Upper lobe of left lung (tissue), 6 donors: ENCODE data around the gene ADCY2. TPM values are rescaled to one million over a fixed set of nuclear protein-coding genes. Genes with fewer than 3 reads are reported as not detected.
"Not testable (repeated sequence)": the region's sequence is repeated elsewhere in the genome, so short reads cannot be mapped to it uniquely, and the experiment has no call there.

ENCODE experiments used
- ATAC-seq, 2 donors: fragments of 200-7000 bp; cut with Tn5 transposase; one replicate each; pipeline ENCODE4 v1.9.1; 2022; ENCODE audit warnings: mild to moderate bottlenecking in 2 of 2, moderate library complexity in 2 of 2; ENCODE audit not compliant: low FRiP score in 2 of 2
- DNase-seq, 2 donors: peaks; one replicate each; pipeline ENCODE4 v3.0.0-alpha.2; 2019 to 2020
- H3K27ac ChIP-seq, 4 donors: fragments of 200-600 bp; sonication (generic); one replicate each; pipeline ENCODE4 v1.5.1; 2016 to 2019
- H3K27me3 ChIP-seq, 4 donors: fragments of 200-600 bp; sonication (generic); one replicate each; pipeline ENCODE4 v1.5.1; 2017 to 2019
- H3K36me3 ChIP-seq, 4 donors: fragments of 200-600 bp; sonication (generic); one replicate each; pipeline ENCODE4 v1.5.1; 2016 to 2019
- H3K4me1 ChIP-seq, 4 donors: fragments of 200-600 bp; sonication (generic); one replicate each; pipeline ENCODE4 v1.5.1; 2018 to 2019
- H3K4me3 ChIP-seq, 4 donors: fragments of 200-600 bp; sonication (generic); one replicate each; pipeline ENCODE4 v1.5.1; 2017 to 2019; ENCODE audit warnings: mild to moderate bottlenecking in 2 of 4, moderate library complexity in 1 of 4
- H3K9me3 ChIP-seq, 4 donors: fragments of 200-600 bp; sonication (generic); one replicate each; pipeline ENCODE4 v1.5.1; 2018 to 2019
- EP300 ChIP-seq, 4 donors: sonication (generic); formaldehyde crosslinking; IDR thresholded peaks; one replicate each; pipeline ENCODE4 v1.5.1; 2017; ENCODE audit warnings: antibody characterized with exemption in 4 of 4, control low read depth in 2 of 4
- POLR2A ChIP-seq, 4 donors: fragments of 450-650 bp; IDR thresholded peaks; one replicate each; pipeline ENCODE4 v1.5.1; 2016 to 2017; ENCODE audit warnings: antibody characterized with exemption in 4 of 4, mild to moderate bottlenecking in 2 of 4
- POLR2AphosphoS5 ChIP-seq, 2 donors: sonication (generic); formaldehyde crosslinking; IDR thresholded peaks; one replicate each; pipeline ENCODE4 v1.5.1; 2017; ENCODE audit warnings: antibody characterized with exemption in 2 of 2
- WGBS, 2 donors: methylation state at CpG; one replicate each; pipeline ENCODE4 v1.1.5; 2017 to 2018; 5-methylcytosine and 5-hydroxymethylcytosine counted together
- total RNA-seq, 6 donors: library from RNA; depleted of rRNA in 4 of 6; stranded (reverse); fragments of >200 nt in 4 of 6; gene quantifications; one replicate each; pipeline versions ENCODE4 v1.1.0 to v1.2.1, GENCODE V29; 2016 to 2021
- TF ChIP-seq, protein P1 (sequence below), 6 experiments: fragments of 450-650 bp in 4 of 6; fragments of 200-600 bp in 2 of 6; sonication (generic) in 2 of 6; IDR thresholded peaks; one replicate each; pipeline ENCODE4 v1.5.1; 2016 to 2019; ENCODE audit warnings: antibody characterized with exemption in 6 of 6
- donor health status: DM: no; HTN: no; CAD: no; lungs with moderate emphysema.
- donor health status: DM: no; HTN: yes; CAD: no; lungs with severe emphysema.

The ADCY2 gene
- total RNA-seq, 6 donors from 2014 or later = 0.20 to 2.4 (median 0.46) TPM; not detected in 1

- Histone ChIP-seq H3K4me3 (no peak overlapping the region), H3K27me3 (no peaks in the 10 kb centered on the region), H3K9me3 (no peaks in the 10 kb centered on the region), H3K36me3 (no peaks in the 10 kb centered on the region), H3K4me1 (no peaks in the 10 kb centered on the region), H3K27ac (no peak overlapping the region)
- DNase-seq (no peak), ATAC-seq (no peak)
- 45 to 63% methylated on average over 5 to 12 of the region's 12 CpGs for WGBS, 2 donors
- TF ChIP-seq, protein P1, sequence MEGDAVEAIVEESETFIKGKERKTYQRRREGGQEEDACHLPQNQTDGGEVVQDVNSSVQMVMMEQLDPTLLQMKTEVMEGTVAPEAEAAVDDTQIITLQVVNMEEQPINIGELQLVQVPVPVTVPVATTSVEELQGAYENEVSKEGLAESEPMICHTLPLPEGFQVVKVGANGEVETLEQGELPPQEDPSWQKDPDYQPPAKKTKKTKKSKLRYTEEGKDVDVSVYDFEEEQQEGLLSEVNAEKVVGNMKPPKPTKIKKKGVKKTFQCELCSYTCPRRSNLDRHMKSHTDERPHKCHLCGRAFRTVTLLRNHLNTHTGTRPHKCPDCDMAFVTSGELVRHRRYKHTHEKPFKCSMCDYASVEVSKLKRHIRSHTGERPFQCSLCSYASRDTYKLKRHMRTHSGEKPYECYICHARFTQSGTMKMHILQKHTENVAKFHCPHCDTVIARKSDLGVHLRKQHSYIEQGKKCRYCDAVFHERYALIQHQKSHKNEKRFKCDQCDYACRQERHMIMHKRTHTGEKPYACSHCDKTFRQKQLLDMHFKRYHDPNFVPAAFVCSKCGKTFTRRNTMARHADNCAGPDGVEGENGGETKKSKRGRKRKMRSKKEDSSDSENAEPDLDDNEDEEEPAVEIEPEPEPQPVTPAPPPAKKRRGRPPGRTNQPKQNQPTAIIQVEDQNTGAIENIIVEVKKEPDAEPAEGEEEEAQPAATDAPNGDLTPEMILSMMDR (IDR thresholded peaks at IDR 0.05) = no peak
- TF ChIP-seq POLR2A (IDR thresholded peaks at IDR 0.05) = no peak
- TF ChIP-seq POLR2AphosphoS5 (IDR thresholded peaks at IDR 0.05) = no peak
- TF ChIP-seq EP300 (IDR thresholded peaks at IDR 0.05) = no peak
These were observed 23.9 kb downstream of the ADCY2 start for GRCh38 chr5:7419846-7420245.

DNA sequence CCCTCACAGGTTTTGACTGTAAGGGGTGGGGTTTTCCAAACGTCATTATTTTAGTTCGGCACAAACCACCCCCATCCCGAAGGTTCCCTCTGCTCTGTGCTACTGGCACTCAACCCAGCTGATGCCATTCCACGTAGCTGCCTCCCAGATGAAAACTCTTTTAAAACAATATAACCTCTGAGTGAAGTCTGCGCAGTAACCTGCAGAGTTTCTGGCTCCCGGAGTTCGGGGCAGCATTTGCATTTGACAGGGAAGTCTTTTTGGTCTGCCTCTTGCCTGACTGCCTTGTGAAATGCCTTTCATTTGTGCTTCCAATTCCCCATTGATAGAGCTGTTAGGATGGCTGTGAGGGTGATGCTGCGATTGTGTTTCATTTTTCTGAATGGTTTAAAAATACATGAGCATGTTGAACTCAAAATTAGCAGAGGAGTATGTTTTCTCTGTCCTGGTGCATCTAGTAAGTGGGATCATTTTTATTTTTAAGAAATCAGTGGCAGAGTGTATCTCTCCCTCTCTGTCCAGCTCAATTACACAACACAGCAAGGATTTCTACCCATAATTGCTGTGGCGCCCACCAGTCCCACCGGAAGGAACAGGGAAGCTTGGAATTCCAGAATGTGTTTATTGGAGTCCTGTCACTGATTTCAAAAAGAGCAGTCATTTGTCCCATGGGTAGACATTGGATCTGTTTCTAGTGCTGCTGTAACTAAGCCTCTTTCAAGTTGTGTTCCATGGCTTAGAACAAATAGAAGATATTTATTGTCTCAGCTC is 24.8 kb downstream of the ADCY2 start:
- ATAC-seq = no peak
- Histone ChIP-seq H3K27me3 (no peaks in the 10 kb centered on the region), H3K27ac (no peak overlapping the region), H3K4me3 (no peak overlapping the region), H3K4me1 (no peaks in the 10 kb centered on the region), H3K36me3 (no peaks in the 10 kb centered on the region), H3K9me3 (no peaks in the 10 kb centered on the region)
- WGBS, 2 donors = 25 to 26% methylated on average over 10 of the region's 10 CpGs
- TF ChIP-seq EP300 (IDR thresholded peaks at IDR 0.05) = no peak
- no peak for TF ChIP-seq POLR2A (IDR thresholded peaks at IDR 0.05)
- TF ChIP-seq, protein P1 (IDR thresholded peaks at IDR 0.05) = no peak
- TF ChIP-seq POLR2AphosphoS5 (IDR thresholded peaks at IDR 0.05) = no peak
- DNase-seq = no peak

- ATAC-seq (no peak), DNase-seq (no peak)
- Histone ChIP-seq H3K4me3 (no peak overlapping the region), H3K27me3 (no peaks in the 10 kb centered on the region), H3K36me3 (no peaks in the 10 kb centered on the region), H3K9me3 (no peaks in the 10 kb centered on the region), H3K27ac (no peak overlapping the region), H3K4me1 (no peaks in the 10 kb centered on the region)
- WGBS, 2 donors = 55% methylated on average over 6 of the region's 6 CpGs
- TF ChIP-seq EP300 (IDR thresholded peaks at IDR 0.05) (no peak), POLR2AphosphoS5 (IDR thresholded peaks at IDR 0.05) (no peak), POLR2A (IDR thresholded peaks at IDR 0.05) (no peak)
- TF ChIP-seq, protein P1 (IDR thresholded peaks at IDR 0.05) = no peak
These were observed 26.6 kb downstream of the ADCY2 start for GRCh38 chr5:7422316-7423106.

DNA sequence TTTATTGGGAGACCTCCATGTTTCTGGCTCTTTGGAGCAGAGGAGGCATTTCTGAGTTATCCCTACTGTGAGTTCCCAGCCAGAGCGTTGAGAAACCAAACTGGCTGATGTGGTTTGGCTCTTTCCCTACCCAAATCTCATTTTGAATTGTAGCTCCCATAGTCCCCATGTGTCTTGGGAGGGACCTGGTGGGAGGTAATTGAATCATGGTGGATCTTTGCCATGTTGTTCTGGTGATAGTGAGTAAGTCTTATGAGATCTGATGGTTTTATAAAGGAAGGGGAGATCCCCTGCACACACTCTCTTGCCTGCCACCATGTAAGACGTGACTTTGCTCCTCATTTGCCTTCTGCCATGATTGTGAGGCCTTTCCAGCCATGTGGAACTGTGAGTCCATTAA is 27.3 kb downstream of the ADCY2 start:
- H3K4me1 ChIP-seq, H3K27ac ChIP-seq, H3K9me3 ChIP-seq, H3K27me3 ChIP-seq, H3K36me3 ChIP-seq, ATAC-seq, H3K4me3 ChIP-seq, DNase-seq: not testable (repeated sequence)
- WGBS, 2 donors = 72 to 94% methylated on average over 2 of the region's 2 CpGs

- H3K4me3 ChIP-seq = no peak overlapping the region
- 74 to 85% methylated on average over 2 of the region's 2 CpGs for WGBS, 2 donors
- H3K27ac ChIP-seq = no peak overlapping the region
These were observed 29.9 kb downstream of the ADCY2 start for GRCh38 chr5:7425830-7426229.

More at GRCh38 chr5:7425830-7426229, 29.9 kb downstream of the ADCY2 start:
- Histone ChIP-seq H3K36me3 (no peaks in the 10 kb centered on the region), H3K27me3 (no peaks in the 10 kb centered on the region), H3K4me1 (no peaks in the 10 kb centered on the region), H3K9me3 (no peaks in the 10 kb centered on the region)
- no peak for ATAC-seq
- DNase-seq = no peak
- TF ChIP-seq EP300 (IDR thresholded peaks at IDR 0.05) = no peak
